Colonic mucosa (tissue), 4 donors: ENCODE measurements around the gene NUDCD2. TPM values are rescaled to one million over a fixed set of nuclear protein-coding genes. Genes with fewer than 3 reads are reported as not detected.

Experiments used
- DNase-seq: peaks from one replicate; pipeline ENCODE4 v3.0.0-alpha.2; 2020
- H3K27ac ChIP-seq: fragments of 200-600 bp; one replicate; pipeline ENCODE4 v1.8.0; 2021
- H3K27me3 ChIP-seq: fragments of 200-600 bp; one replicate; pipeline ENCODE4 v1.8.0; 2021
- H3K36me3 ChIP-seq: fragments of 200-600 bp; one replicate; pipeline ENCODE4 v1.8.0; 2021
- H3K4me1 ChIP-seq: fragments of 200-600 bp; one replicate; pipeline ENCODE4 v1.8.0; 2021; ENCODE audit warnings: mild to moderate bottlenecking
- H3K4me3 ChIP-seq: fragments of 200-600 bp; one replicate; pipeline ENCODE4 v1.8.0; 2021
- H3K9ac ChIP-seq, 2 donors: one replicate each; pipeline ENCODE4 v1.7.0; 2013; ENCODE audit warnings: control low read depth in 2 of 2, low read depth in 2 of 2, low read length in 2 of 2
- H3K9me3 ChIP-seq: fragments of 200-600 bp; one replicate; pipeline ENCODE4 v1.8.0; 2021
- CTCF ChIP-seq: fragments of 200-600 bp; IDR thresholded peaks from one replicate; pipeline ENCODE4 v1.8.0; 2022; ENCODE audit warnings: antibody characterized with exemption, mild to moderate bottlenecking
- intact Hi-C: fragments of 100-400 bp; cut with DNase I; formaldehyde crosslinking; loops from one replicate; pipeline ENCODE4 v1.14.1; 2022
- total RNA-seq, 2 donors: library from RNA; stranded (reverse); fragmentation: NEBNext Ultra II Directional in 1 of 2; extraction: Animal tissue kit (Norgen Biotek cat#: 25700) in 1 of 2; gene quantifications; one replicate each; pipeline ENCODE4 v1.2.1, GENCODE V29; 2021
- donor health status: healthy.
- donor health status: DM: no; HTN: no; CAD: no.
- donor health status: DM: no; HTN: no; CAD: no.

Gene NUDCD2
- total RNA-seq, 2 donors from 2014 or later = 24.6 to 32.9 TPM

DNA sequence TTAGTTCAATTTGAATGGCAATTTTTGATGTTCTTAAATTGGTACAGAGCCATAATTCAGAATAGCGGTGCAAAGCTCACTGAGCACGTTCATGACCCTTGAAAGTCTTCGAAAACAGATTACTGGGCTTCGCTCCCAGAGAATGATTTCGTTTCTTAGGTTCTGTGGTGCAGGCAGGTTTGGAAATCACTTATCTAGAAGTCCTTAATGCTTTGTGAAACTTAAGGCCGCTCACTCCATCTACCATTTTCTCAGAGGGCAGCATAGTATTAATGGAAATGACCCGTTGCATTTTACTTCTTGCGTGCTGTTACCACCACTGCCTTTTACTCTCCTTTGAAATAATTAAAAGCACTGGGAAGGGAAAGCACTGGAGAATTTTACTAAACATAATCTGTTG is 42.6 kb upstream of the NUDCD2 start:
- no peak for TF ChIP-seq CTCF
- peak overlapping the region; percentile 78 for H3K4me3 ChIP-seq
- no peaks in the 10 kb centered on the region for H3K9me3 ChIP-seq
- no peaks in the 10 kb centered on the region for H3K36me3 ChIP-seq
- H3K4me1 ChIP-seq = no peaks in the 10 kb centered on the region
- peak overlapping the region in 1 of 2 donors; percentile 89 for H3K9ac ChIP-seq
- H3K27ac ChIP-seq = peak overlapping the region; percentile 100
- DNase-seq = no peak
- no peaks in the 10 kb centered on the region for H3K27me3 ChIP-seq
- intact Hi-C loops = no loop called here

DNA sequence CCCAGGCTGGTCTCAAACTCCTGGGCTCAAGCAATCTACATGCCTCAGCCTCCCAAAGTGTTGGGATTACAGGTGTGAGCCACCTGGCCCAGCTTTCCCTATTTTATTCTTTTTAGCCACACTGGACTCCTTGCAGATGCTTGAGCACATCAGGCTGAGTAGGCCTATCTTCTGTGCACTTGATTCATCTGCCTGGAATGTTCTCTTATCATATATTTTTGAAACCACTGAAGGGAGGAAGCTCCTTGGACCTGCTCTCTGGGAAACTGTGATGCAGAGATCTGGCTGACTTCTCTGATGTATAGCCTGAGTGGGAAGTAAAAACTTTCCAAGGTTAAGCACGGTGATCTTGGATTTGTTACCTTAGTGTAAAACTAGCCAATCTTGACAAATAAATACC is 39.0 kb upstream of the NUDCD2 start:
- intact Hi-C loops = no loop called here
- Histone ChIP-seq H3K9ac (no peak overlapping the region), H3K4me3 (no peak overlapping the region), H3K36me3 (no peaks in the 10 kb centered on the region), H3K27ac (no peak overlapping the region), H3K27me3 (no peaks in the 10 kb centered on the region), H3K9me3 (no peaks in the 10 kb centered on the region), H3K4me1 (no peaks in the 10 kb centered on the region)
- DNase-seq = no peak
- TF ChIP-seq CTCF = no peak

DNA sequence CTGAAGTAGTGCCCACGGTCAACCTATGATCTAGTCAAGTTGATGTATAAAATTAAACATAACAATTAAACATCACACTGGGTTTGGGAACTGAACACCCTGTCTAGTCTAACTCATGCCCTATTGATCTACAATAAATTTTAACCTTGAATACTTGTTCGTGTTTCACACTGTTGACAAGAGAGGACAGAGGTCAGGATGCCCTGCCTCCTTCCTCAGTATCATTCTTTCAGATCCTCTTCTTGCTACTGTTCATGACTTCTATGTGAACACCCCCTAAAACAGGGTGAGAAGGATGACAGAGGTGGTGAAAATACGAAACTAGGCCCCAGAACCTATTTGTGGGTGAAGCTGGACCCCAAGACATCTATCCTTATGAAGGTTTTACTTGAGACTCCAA is 37.4 kb upstream of the NUDCD2 start:
- no peak overlapping the region for H3K4me3 ChIP-seq
- no peak for TF ChIP-seq CTCF
- H3K36me3 ChIP-seq = no peaks in the 10 kb centered on the region
- H3K27ac ChIP-seq = no peak overlapping the region
- H3K9ac ChIP-seq = no peak overlapping the region
- H3K27me3 ChIP-seq = no peaks in the 10 kb centered on the region
- no peaks in the 10 kb centered on the region for H3K4me1 ChIP-seq
- no peak for DNase-seq
- intact Hi-C loops = no loop called here
- no peaks in the 10 kb centered on the region for H3K9me3 ChIP-seq

DNA sequence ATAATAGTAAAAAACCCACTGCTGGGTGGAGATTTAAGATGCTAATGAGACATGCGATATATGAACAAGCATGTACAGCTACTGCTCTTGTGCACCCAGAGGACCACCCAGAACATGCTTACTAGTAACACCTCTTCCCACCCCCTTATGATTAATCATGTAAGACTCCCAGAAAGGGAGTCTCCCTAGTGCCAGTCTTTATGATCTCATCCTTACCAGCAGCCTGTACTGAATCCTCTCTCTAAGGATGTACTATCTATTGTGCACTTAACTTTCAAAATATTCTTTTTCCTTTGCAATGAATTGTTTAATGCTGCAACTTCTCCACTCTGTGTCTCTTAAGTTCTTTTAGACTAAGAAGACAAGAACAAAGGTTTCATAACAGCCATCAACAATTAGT is 36.4 kb upstream of the NUDCD2 start:
- Histone ChIP-seq H3K27me3 (no peaks in the 10 kb centered on the region), H3K36me3 (no peaks in the 10 kb centered on the region), H3K4me3 (no peak overlapping the region), H3K9ac (no peak overlapping the region), H3K4me1 (no peaks in the 10 kb centered on the region), H3K9me3 (no peaks in the 10 kb centered on the region), H3K27ac (no peak overlapping the region)
- intact Hi-C loops = no loop called here
- no peak for DNase-seq
- no peak for TF ChIP-seq CTCF

GRCh38 chr5:163489745-163490075 is 29.8 kb upstream of the NUDCD2 start:
- no peak for DNase-seq
- no peak for TF ChIP-seq CTCF
- Histone ChIP-seq H3K4me1 (no peaks in the 10 kb centered on the region), H3K27me3 (no peaks in the 10 kb centered on the region), H3K9me3 (no peaks in the 10 kb centered on the region), H3K4me3 (no peak overlapping the region), H3K27ac (no peak overlapping the region), H3K9ac (no peak overlapping the region), H3K36me3 (no peaks in the 10 kb centered on the region)
- intact Hi-C loops = no loop called here
